Measurements from ENCODE around the gene KDM4C.

GRCh38 chr9:6793203-6793602 lies 35.4 kb downstream of the KDM4C start:
- TF ChIP-seq CTCF (IDR thresholded peaks at IDR 0.05; ENCODE audit: insufficient read depth, low read depth, low read length), result no peak
- TF ChIP-seq EZH2 (IDR thresholded peaks at IDR 0.05; ENCODE audit: insufficient read depth, low read length), result no peak
